Breast epithelium (tissue), 4 donors: ENCODE results near the gene TMEM208. TPM values are rescaled to one million over a fixed set of nuclear protein-coding genes. Genes with fewer than 3 reads are reported as not detected.
A peak's percentile ranks its signal among the peaks of the same experiment; 100 is the strongest.

Source experiments
- DNase-seq, 2 donors: peaks; one replicate each; pipeline ENCODE4 v3.0.0-alpha.2; 2019; ENCODE audit warnings: low spot score in 2 of 2
- H3K27ac ChIP-seq, 2 donors: fragments of 200-600 bp; sonication (generic) in 1 of 2; one replicate each; pipeline ENCODE4 v1.5.1; 2016 to 2019; ENCODE audit warnings: mild to moderate bottlenecking in 1 of 2
- H3K27me3 ChIP-seq, 2 donors: fragments of 200-600 bp; sonication (generic) in 1 of 2; one replicate each; pipeline versions ENCODE4 v1.5.1 to v1.6.0; 2017 to 2019; ENCODE audit warnings: control low read depth in 1 of 2, mild to moderate bottlenecking in 1 of 2
- H3K36me3 ChIP-seq: fragments of 200-600 bp; one replicate; pipeline ENCODE4 v1.5.1; 2019
- H3K4me1 ChIP-seq, 2 donors: fragments of 200-600 bp; sonication (generic); one replicate each; pipeline ENCODE4 v1.5.1; 2016 to 2019; ENCODE audit warnings: control low read depth in 1 of 2
- H3K4me3 ChIP-seq, 3 donors: fragments of 200-600 bp; sonication (generic); 1 replicate in 2 of 3; 2 replicates in 1 of 3; pipeline ENCODE4 v1.5.1; 2016 to 2019; ENCODE audit warnings: mild to moderate bottlenecking in 3 of 3, moderate library complexity in 2 of 3
- H3K9me3 ChIP-seq, 2 donors: fragments of 200-600 bp; sonication (generic) in 1 of 2; one replicate each; pipeline ENCODE4 v1.5.1; 2016 to 2019; ENCODE audit warnings: control low read depth in 1 of 2
- POLR2A ChIP-seq: fragments of 450-650 bp; IDR thresholded peaks from one replicate; pipeline ENCODE4 v1.6.1; 2016; ENCODE audit warnings: antibody characterized with exemption, mild to moderate bottlenecking, moderate library complexity
- POLR2AphosphoS5 ChIP-seq, 3 donors: sonication (generic); formaldehyde crosslinking; IDR thresholded peaks; one replicate each; pipeline ENCODE4 v1.6.1; 2017; ENCODE audit warnings: antibody characterized with exemption in 3 of 3
- intact Hi-C: fragments of 100-400 bp; cut with DNase I; formaldehyde crosslinking; loops from one replicate; pipeline ENCODE4 v1.15.1; 2023; ENCODE audit warnings: low total_unique reads
- total RNA-seq, 3 donors: library from RNA; depleted of rRNA; stranded (reverse); fragments of >200 nt; gene quantifications; one replicate each; pipeline ENCODE4 v1.1.0, GENCODE V29; 2016
- TF ChIP-seq, protein P1 (sequence below), 3 donors: fragments of 450-650 bp; IDR thresholded peaks; one replicate each; pipeline ENCODE4 v1.5.1; 2016 to 2017; ENCODE audit warnings: antibody characterized with exemption in 3 of 3, mild to moderate bottlenecking in 3 of 3, moderate library complexity in 3 of 3

TMEM208 gene
- total RNA-seq, 3 donors from 2014 or later, result 35.2 to 46.2 (median 44.2) TPM

DNA sequence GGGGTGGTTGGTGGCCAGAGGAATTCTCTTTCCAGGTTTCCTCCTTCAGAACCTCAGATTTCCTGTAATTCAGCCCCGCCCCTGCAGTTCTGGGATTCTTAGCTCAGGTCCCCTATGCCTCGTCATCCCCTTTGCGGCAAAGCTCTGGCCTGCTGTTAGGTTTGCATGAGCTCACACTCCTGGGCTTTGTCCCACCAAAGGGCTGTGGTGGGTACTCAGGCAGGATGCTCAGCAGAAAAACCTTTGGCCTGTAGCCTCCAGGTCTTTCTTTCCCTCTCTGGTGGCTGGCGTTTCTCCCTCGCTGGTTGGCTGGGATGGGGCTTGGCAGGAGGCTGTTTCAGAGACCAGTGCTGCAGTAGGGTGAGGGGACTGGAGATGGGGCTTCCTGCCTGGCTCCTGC lies 42.8 kb downstream of the TMEM208 start:
- no peak overlapping the region for H3K27ac ChIP-seq
- DNase-seq, result no peak
- H3K4me1 ChIP-seq, result no peaks in the 10 kb centered on the region
- H3K4me3 ChIP-seq, result no peak overlapping the region
- no peaks in the 10 kb centered on the region for H3K27me3 ChIP-seq
- TF ChIP-seq POLR2A (no peak), POLR2AphosphoS5 (IDR thresholded peaks at IDR 0.05) (no peak)
- TF ChIP-seq, protein P1, sequence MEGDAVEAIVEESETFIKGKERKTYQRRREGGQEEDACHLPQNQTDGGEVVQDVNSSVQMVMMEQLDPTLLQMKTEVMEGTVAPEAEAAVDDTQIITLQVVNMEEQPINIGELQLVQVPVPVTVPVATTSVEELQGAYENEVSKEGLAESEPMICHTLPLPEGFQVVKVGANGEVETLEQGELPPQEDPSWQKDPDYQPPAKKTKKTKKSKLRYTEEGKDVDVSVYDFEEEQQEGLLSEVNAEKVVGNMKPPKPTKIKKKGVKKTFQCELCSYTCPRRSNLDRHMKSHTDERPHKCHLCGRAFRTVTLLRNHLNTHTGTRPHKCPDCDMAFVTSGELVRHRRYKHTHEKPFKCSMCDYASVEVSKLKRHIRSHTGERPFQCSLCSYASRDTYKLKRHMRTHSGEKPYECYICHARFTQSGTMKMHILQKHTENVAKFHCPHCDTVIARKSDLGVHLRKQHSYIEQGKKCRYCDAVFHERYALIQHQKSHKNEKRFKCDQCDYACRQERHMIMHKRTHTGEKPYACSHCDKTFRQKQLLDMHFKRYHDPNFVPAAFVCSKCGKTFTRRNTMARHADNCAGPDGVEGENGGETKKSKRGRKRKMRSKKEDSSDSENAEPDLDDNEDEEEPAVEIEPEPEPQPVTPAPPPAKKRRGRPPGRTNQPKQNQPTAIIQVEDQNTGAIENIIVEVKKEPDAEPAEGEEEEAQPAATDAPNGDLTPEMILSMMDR (IDR thresholded peaks at IDR 0.05), result no peak
- no peaks in the 10 kb centered on the region for H3K36me3 ChIP-seq
- no peaks in the 10 kb centered on the region for H3K9me3 ChIP-seq
- intact Hi-C loops, result no loop called here

DNA sequence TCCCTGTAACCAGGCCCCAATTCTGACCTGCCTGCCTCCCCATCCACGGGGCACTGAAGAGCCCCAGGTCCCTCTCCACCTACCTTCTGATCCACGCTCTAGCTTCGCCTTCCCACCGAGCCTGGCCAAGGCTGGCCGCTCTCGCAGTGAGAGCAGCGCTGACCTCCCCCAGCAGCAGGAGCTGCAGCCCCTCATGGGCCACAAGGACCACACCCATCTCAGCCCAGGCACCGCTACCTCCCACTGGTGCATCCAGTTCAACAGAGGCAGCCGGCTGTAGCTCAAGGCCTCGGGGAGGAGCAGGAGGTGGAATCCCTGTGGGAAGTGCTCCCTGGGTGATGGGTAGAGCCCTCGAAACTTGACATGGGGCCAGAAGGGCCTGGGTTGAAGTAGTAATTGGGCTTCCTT lies 44.0 kb downstream of the TMEM208 start:
- Histone ChIP-seq H3K4me1 (no peaks in the 10 kb centered on the region), H3K4me3 (no peak overlapping the region), H3K27ac (peak overlapping the region in 1 of 2 donors; percentile 3), H3K9me3 (no peaks in the 10 kb centered on the region), H3K27me3 (no peaks in the 10 kb centered on the region), H3K36me3 (no peaks in the 10 kb centered on the region)
- intact Hi-C loops, result no loop called here
- TF ChIP-seq POLR2A (no peak), POLR2AphosphoS5 (IDR thresholded peaks at IDR 0.05) (no peak)
- TF ChIP-seq, protein P1 (IDR thresholded peaks at IDR 0.05), result no peak
- no peak for DNase-seq

DNA sequence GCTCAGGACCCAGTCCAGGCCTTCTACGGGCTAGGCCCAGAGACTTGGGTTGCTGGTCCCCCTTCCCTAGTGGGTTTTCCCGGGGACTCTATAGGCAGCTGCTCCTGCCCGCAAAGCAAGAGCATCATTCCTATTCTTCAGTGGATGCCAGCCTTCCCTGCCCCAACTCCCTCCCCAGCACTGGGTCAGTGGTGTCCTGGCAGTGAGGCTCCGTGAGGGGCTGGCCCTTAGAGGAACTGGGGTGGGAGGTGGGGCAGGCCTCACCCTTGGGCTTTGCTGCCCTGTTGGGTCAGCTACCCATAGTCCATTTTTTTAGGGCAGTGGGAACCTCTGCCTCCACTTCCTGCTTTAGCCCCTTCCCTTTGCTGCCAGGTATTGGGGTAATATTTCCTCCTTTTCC lies 44.5 kb downstream of the TMEM208 start:
- H3K4me1 ChIP-seq, result no peaks in the 10 kb centered on the region
- no peak overlapping the region for H3K4me3 ChIP-seq
- H3K36me3 ChIP-seq, result no peaks in the 10 kb centered on the region
- no peak overlapping the region for H3K27ac ChIP-seq
- intact Hi-C loops, result no loop called here
- no peaks in the 10 kb centered on the region for H3K9me3 ChIP-seq
- H3K27me3 ChIP-seq, result no peaks in the 10 kb centered on the region
- TF ChIP-seq, protein P1 (IDR thresholded peaks at IDR 0.05), result no peak
- no peak for TF ChIP-seq POLR2A
- TF ChIP-seq POLR2AphosphoS5 (IDR thresholded peaks at IDR 0.05), result no peak
- no peak for DNase-seq

DNA sequence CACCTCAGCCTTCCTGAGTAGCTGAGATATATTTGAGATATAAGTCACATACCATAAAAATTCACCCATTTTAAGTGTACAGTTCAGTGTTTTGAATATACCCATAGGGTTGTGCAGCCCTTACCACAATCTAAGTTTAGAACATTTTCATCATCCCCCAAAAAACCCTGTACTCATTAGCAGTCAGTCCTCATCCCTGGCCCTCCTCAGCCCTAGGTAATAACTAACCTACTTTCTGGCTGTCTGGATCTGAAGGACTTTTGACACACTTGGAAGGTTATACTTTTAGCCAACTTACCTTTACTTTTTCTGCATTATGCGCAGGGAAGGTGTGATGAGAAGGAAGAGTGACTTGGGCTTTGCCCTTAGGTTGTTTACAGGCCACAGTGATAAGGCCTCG lies 48.4 kb downstream of the TMEM208 start:
- DNase-seq, result no peak
- intact Hi-C loops, result no loop called here
- H3K9me3 ChIP-seq, result no peaks in the 10 kb centered on the region
- no peak overlapping the region for H3K27ac ChIP-seq
- no peaks in the 10 kb centered on the region for H3K36me3 ChIP-seq
- TF ChIP-seq POLR2A, result no peak
- TF ChIP-seq POLR2AphosphoS5 (IDR thresholded peaks at IDR 0.05), result no peak
- TF ChIP-seq, protein P1 (IDR thresholded peaks at IDR 0.05), result no peak
- peaks cover 7 to 8% of the 10 kb centered on the region in 2 donors for H3K4me1 ChIP-seq
- H3K4me3 ChIP-seq, result no peak overlapping the region
- H3K27me3 ChIP-seq, result no peaks in the 10 kb centered on the region

DNA sequence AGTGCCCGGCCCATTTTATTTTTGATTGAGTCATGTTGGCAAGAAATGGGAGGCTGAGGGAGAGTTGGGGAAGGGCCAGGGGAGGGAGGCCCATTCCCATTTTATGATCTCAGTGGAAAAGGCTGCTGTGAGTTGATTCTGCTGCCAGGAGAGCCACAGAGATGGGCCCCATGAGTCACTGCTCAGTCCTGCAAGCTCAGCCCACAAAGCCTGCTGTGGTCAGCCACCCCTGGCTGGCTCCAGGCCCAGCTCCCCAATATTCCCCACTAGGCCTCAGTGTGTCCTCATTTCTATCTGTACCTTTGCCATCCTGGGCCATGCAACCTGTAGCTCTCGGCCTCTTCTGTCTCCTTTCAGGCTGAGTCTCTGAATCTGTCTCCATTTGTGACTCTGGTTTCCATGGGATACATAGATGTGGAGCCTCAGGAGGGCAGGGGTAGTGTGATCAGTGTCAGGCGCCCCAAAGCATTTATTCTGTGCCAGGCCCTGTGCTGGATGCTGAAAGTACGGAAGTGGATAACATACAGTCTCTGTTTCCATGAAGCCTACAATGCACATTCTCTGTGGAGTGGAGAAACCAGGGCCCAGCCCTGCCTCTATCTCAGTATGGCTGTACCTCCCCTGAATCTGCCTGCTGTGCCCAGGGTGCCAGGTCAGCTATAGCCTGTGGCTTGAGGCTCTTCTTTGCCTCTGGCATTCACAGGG lies 50.5 kb downstream of the TMEM208 start:
- intact Hi-C loops, result no loop called here
- H3K36me3 ChIP-seq, result no peaks in the 10 kb centered on the region
- H3K9me3 ChIP-seq, result no peaks in the 10 kb centered on the region
- H3K4me1 ChIP-seq, result peaks cover 7 to 8% of the 10 kb centered on the region in 2 donors
- TF ChIP-seq POLR2AphosphoS5 (IDR thresholded peaks at IDR 0.05) (peak in 1 of 3 donors; percentile 23), POLR2A (no peak)
- H3K27ac ChIP-seq, result peak overlapping the region; percentile 89 to 91
- H3K4me3 ChIP-seq, result peak overlapping the region in 2 of 3 donors; percentile 76
- H3K27me3 ChIP-seq, result no peaks in the 10 kb centered on the region
- DNase-seq, result peak; percentile 68 to 81
